GM23338 (cell line): ENCODE measurements around the gene GHR. TPM values are rescaled to one million over a fixed set of nuclear protein-coding genes. Genes with fewer than 3 reads are reported as not detected.

Experiments
- ATAC-seq: fragments of 200-7000 bp; cut with Tn5 transposase; 3 replicates; pipeline ENCODE4 v1.9.1; 2020
- DNase-seq: peaks from one replicate; pipeline ENCODE4 v3.0.0-alpha.2; 2015; ENCODE audit warnings: low spot score
- H2AFZ ChIP-seq: fragments of 200-600 bp; sonication (generic); 2 replicates; pipeline ENCODE4 v1.8.0; 2016; ENCODE audit warnings: antibody characterized with exemption, mild to moderate bottlenecking, moderate library complexity
- H3F3A ChIP-seq: fragments of 200-600 bp; sonication (generic); replicated peaks from 2 replicates; pipeline ENCODE4 v1.8.0; 2017; ENCODE audit warnings: antibody characterized with exemption, mixed run types, low read depth
- H3K27ac ChIP-seq: fragments of 200-600 bp; sonication (generic); 2 replicates; pipeline ENCODE4 v1.6.1; 2016; ENCODE audit warnings: low read depth
- H3K27me3 ChIP-seq: fragments of 200-600 bp; sonication (generic); 2 replicates; pipeline ENCODE4 v1.8.0; 2016; ENCODE audit warnings: mild to moderate bottlenecking, mixed run types, moderate library complexity; ENCODE audit not compliant: insufficient read depth
- H3K36me3 ChIP-seq: fragments of 200-600 bp; sonication (generic); 2 replicates; pipeline ENCODE4 v1.8.0; 2016; ENCODE audit warnings: mild to moderate bottlenecking; ENCODE audit not compliant: insufficient read depth
- H3K4me1 ChIP-seq: fragments of 200-600 bp; sonication (generic); 2 replicates; pipeline ENCODE4 v1.8.0; 2016; ENCODE audit warnings: mild to moderate bottlenecking, moderate library complexity; ENCODE audit not compliant: insufficient read depth
- H3K4me2 ChIP-seq: fragments of 200-600 bp; sonication (generic); 2 replicates; pipeline ENCODE4 v1.7.1; 2017; ENCODE audit warnings: mixed run types
- H3K4me3 ChIP-seq: fragments of 200-600 bp; sonication (generic); 2 replicates; pipeline ENCODE4 v1.6.1; 2016; ENCODE audit warnings: mixed run types
- H3K79me2 ChIP-seq: fragments of 200-600 bp; sonication (generic); replicated peaks from 2 replicates; pipeline ENCODE4 v1.8.0; 2017; ENCODE audit warnings: mild to moderate bottlenecking; ENCODE audit not compliant: insufficient read depth
- H3K9me2 ChIP-seq: fragments of 200-600 bp; sonication (generic); 2 replicates; pipeline ENCODE4 v1.8.0; 2017; ENCODE audit not compliant: insufficient read depth
- H4K20me1 ChIP-seq: fragments of 200-600 bp; sonication (generic); replicated peaks from 2 replicates; pipeline ENCODE4 v1.8.0; 2017; ENCODE audit warnings: mild to moderate bottlenecking; ENCODE audit not compliant: insufficient read depth
- H3K27ac Mint-ChIP-seq: 2 replicates; pipeline ENCODE4 v1.8.0; 2020; ENCODE audit warnings: inconsistent platforms, mild to moderate bottlenecking, moderate library complexity, mixed read lengths
- H3K27me3 Mint-ChIP-seq: 3 replicates; pipeline ENCODE4 v1.8.0; 2022; ENCODE audit warnings: low read depth, mild to moderate bottlenecking, moderate library complexity, mixed read lengths, inconsistent platforms; ENCODE audit not compliant: insufficient read depth, poor library complexity
- H3K36me3 Mint-ChIP-seq: 3 replicates; pipeline ENCODE4 v1.8.0; 2021; ENCODE audit warnings: low read depth, mild to moderate bottlenecking, inconsistent platforms, moderate library complexity, mixed read lengths
- H3K4me1 Mint-ChIP-seq: 3 replicates; pipeline ENCODE4 v1.8.0; 2020; ENCODE audit warnings: mild to moderate bottlenecking, inconsistent platforms, mixed read lengths
- H3K4me3 Mint-ChIP-seq: 3 replicates; pipeline ENCODE4 v1.8.0; 2021; ENCODE audit warnings: moderate library complexity, mild to moderate bottlenecking, inconsistent platforms, mixed read lengths
- H3K9me3 Mint-ChIP-seq: 3 replicates; pipeline ENCODE4 v1.8.0; 2020; ENCODE audit warnings: moderate library complexity, mild to moderate bottlenecking, inconsistent platforms, mixed read lengths
- CREB1 ChIP-seq: fragments of 250-450 bp; sonication (Bioruptor Pico); IDR thresholded peaks from 2 replicates; pipeline ENCODE4 v1.5.0; 2020; ENCODE audit warnings: low read depth, mild to moderate bottlenecking, moderate library complexity
- EZH2phosphoT487 ChIP-seq: fragments of 200-600 bp; sonication (generic); IDR thresholded peaks from one replicate; pipeline ENCODE4 v1.8.1; 2018; ENCODE audit warnings: antibody characterized with exemption; ENCODE audit not compliant: unreplicated experiment
- JUNB ChIP-seq: IDR thresholded peaks from one replicate; pipeline ENCODE4 v1.6.1; 2016; ENCODE audit warnings: antibody characterized with exemption; ENCODE audit not compliant: unreplicated experiment
- NANOG ChIP-seq: IDR thresholded peaks from 2 replicates; pipeline ENCODE4 v1.6.1; 2016; ENCODE audit warnings: antibody characterized with exemption, borderline replicate concordance
- POLR2AphosphoS5 ChIP-seq: IDR thresholded peaks from 2 replicates; pipeline ENCODE4 v1.6.1; 2016; ENCODE audit warnings: antibody characterized with exemption, low read depth
- ZNF114 ChIP-seq: fragments of 250-450 bp; sonication (Bioruptor Pico); IDR thresholded peaks from 2 replicates; pipeline ENCODE4 v1.5.0; 2020; ENCODE audit warnings: mild to moderate bottlenecking, moderate library complexity
- polyA plus RNA-seq: library from polyadenylated mRNA; unstranded; fragments of >200 nt; fragmentation: Nextera tagmentation; extraction: Ambion mirVana; gene quantifications from 2 replicates; pipeline ENCODE4 v1.2.1, GENCODE V29; 2016
- total RNA-seq: library from RNA; depleted of rRNA; stranded (reverse); fragments of >200 nt; shearing (Covaris generic); gene quantifications from 2 replicates; pipeline ENCODE4 v1.2.3, GENCODE V29; 2014
- TF ChIP-seq, protein P1 (sequence below), 2 experiments: fragments of 200-600 bp in 1 of 2; sonication (generic) in 1 of 2; conservative IDR thresholded peaks; 2 replicates each; pipeline versions ENCODE4 v1.5.1 to v1.6.1; 2016 to 2017; ENCODE audit warnings: antibody characterized with exemption in 2 of 2, low read depth in 2 of 2, mild to moderate bottlenecking in 2 of 2, moderate library complexity in 1 of 2
- TF ChIP-seq, protein P2 (sequence below): IDR thresholded peaks from one replicate; pipeline ENCODE4 v1.6.1; 2018; ENCODE audit warnings: antibody characterized with exemption; ENCODE audit not compliant: unreplicated experiment
- TF ChIP-seq, protein P3 (sequence below): fragments of 250-450 bp; sonication (Bioruptor Pico); IDR thresholded peaks from 2 replicates; pipeline ENCODE4 v1.5.0; 2020; ENCODE audit warnings: mild to moderate bottlenecking, moderate library complexity

The GHR gene
- total and polyA plus RNA-seq, 2 experiments from 2014 or later, result 0.21 to 1.9 TPM

- no peaks in the 10 kb centered on the region for H3K79me2 ChIP-seq
- ATAC-seq (no peak), DNase-seq (no peak)
- H3K4me1 ChIP-seq, result 0 out of 2 replicates have a peak, but pooled peaks cover 3% of the 10 kb centered on the region
- H3K36me3 Mint-ChIP-seq, result no peaks in the 10 kb centered on the region
- H3F3A ChIP-seq, result no peaks in the 10 kb centered on the region
- H2AFZ ChIP-seq, result no peak overlapping the region
- H4K20me1 ChIP-seq, result no peaks in the 10 kb centered on the region
- peaks cover 23% of the 10 kb centered on the region; the same call in 2 of the 3 replicates for H3K9me3 Mint-ChIP-seq
- H3K27me3 ChIP-seq, result no peaks in the 10 kb centered on the region
- H3K27ac Mint-ChIP-seq, result no peak overlapping the region
- H3K4me1 Mint-ChIP-seq, result peaks cover 15% of the 10 kb centered on the region
- no peak overlapping the region for H3K4me3 ChIP-seq
- H3K36me3 ChIP-seq, result no peaks in the 10 kb centered on the region
- no peak for TF ChIP-seq EZH2phosphoT487
- TF ChIP-seq, protein P1, sequence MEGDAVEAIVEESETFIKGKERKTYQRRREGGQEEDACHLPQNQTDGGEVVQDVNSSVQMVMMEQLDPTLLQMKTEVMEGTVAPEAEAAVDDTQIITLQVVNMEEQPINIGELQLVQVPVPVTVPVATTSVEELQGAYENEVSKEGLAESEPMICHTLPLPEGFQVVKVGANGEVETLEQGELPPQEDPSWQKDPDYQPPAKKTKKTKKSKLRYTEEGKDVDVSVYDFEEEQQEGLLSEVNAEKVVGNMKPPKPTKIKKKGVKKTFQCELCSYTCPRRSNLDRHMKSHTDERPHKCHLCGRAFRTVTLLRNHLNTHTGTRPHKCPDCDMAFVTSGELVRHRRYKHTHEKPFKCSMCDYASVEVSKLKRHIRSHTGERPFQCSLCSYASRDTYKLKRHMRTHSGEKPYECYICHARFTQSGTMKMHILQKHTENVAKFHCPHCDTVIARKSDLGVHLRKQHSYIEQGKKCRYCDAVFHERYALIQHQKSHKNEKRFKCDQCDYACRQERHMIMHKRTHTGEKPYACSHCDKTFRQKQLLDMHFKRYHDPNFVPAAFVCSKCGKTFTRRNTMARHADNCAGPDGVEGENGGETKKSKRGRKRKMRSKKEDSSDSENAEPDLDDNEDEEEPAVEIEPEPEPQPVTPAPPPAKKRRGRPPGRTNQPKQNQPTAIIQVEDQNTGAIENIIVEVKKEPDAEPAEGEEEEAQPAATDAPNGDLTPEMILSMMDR (conservative IDR thresholded peaks at IDR 0.05; ENCODE audit: low read depth in 2 of 2), result no peak
- TF ChIP-seq ZNF114, result no peak
- TF ChIP-seq, protein P2, sequence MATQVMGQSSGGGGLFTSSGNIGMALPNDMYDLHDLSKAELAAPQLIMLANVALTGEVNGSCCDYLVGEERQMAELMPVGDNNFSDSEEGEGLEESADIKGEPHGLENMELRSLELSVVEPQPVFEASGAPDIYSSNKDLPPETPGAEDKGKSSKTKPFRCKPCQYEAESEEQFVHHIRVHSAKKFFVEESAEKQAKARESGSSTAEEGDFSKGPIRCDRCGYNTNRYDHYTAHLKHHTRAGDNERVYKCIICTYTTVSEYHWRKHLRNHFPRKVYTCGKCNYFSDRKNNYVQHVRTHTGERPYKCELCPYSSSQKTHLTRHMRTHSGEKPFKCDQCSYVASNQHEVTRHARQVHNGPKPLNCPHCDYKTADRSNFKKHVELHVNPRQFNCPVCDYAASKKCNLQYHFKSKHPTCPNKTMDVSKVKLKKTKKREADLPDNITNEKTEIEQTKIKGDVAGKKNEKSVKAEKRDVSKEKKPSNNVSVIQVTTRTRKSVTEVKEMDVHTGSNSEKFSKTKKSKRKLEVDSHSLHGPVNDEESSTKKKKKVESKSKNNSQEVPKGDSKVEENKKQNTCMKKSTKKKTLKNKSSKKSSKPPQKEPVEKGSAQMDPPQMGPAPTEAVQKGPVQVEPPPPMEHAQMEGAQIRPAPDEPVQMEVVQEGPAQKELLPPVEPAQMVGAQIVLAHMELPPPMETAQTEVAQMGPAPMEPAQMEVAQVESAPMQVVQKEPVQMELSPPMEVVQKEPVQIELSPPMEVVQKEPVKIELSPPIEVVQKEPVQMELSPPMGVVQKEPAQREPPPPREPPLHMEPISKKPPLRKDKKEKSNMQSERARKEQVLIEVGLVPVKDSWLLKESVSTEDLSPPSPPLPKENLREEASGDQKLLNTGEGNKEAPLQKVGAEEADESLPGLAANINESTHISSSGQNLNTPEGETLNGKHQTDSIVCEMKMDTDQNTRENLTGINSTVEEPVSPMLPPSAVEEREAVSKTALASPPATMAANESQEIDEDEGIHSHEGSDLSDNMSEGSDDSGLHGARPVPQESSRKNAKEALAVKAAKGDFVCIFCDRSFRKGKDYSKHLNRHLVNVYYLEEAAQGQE, result no peak
- no peak for TF ChIP-seq POLR2AphosphoS5
- no peak for TF ChIP-seq JUNB
- no peak for TF ChIP-seq NANOG
- TF ChIP-seq, protein P3, sequence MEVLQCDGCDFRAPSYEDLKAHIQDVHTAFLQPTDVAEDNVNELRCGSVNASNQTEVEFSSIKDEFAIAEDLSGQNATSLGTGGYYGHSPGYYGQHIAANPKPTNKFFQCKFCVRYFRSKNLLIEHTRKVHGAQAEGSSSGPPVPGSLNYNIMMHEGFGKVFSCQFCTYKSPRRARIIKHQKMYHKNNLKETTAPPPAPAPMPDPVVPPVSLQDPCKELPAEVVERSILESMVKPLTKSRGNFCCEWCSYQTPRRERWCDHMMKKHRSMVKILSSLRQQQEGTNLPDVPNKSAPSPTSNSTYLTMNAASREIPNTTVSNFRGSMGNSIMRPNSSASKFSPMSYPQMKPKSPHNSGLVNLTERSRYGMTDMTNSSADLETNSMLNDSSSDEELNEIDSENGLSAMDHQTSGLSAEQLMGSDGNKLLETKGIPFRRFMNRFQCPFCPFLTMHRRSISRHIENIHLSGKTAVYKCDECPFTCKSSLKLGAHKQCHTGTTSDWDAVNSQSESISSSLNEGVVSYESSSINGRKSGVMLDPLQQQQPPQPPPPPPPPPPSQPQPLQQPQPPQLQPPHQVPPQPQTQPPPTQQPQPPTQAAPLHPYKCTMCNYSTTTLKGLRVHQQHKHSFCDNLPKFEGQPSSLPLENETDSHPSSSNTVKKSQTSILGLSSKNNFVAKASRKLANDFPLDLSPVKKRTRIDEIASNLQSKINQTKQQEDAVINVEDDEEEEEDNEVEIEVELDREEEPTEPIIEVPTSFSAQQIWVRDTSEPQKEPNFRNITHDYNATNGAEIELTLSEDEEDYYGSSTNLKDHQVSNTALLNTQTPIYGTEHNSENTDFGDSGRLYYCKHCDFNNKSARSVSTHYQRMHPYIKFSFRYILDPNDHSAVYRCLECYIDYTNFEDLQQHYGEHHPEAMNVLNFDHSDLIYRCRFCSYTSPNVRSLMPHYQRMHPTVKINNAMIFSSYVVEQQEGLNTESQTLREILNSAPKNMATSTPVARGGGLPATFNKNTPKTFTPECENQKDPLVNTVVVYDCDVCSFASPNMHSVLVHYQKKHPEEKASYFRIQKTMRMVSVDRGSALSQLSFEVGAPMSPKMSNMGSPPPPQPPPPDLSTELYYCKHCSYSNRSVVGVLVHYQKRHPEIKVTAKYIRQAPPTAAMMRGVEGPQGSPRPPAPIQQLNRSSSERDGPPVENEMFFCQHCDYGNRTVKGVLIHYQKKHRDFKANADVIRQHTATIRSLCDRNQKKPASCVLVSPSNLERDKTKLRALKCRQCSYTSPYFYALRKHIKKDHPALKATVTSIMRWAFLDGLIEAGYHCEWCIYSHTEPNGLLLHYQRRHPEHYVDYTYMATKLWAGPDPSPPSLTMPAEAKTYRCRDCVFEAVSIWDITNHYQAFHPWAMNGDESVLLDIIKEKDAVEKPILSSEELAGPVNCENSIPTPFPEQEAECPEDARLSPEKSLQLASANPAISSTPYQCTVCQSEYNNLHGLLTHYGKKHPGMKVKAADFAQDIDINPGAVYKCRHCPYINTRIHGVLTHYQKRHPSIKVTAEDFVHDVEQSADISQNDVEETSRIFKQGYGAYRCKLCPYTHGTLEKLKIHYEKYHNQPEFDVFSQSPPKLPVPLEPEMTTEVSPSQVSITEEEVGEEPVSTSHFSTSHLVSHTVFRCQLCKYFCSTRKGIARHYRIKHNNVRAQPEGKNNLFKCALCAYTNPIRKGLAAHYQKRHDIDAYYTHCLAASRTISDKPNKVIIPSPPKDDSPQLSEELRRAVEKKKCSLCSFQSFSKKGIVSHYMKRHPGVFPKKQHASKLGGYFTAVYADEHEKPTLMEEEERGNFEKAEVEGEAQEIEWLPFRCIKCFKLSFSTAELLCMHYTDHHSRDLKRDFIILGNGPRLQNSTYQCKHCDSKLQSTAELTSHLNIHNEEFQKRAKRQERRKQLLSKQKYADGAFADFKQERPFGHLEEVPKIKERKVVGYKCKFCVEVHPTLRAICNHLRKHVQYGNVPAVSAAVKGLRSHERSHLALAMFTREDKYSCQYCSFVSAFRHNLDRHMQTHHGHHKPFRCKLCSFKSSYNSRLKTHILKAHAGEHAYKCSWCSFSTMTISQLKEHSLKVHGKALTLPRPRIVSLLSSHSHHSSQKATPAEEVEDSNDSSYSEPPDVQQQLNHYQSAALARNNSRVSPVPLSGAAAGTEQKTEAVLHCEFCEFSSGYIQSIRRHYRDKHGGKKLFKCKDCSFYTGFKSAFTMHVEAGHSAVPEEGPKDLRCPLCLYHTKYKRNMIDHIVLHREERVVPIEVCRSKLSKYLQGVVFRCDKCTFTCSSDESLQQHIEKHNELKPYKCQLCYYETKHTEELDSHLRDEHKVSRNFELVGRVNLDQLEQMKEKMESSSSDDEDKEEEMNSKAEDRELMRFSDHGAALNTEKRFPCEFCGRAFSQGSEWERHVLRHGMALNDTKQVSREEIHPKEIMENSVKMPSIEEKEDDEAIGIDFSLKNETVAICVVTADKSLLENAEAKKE (CRISPR knock-in tag), result no peak
- no peak for TF ChIP-seq CREB1 (CRISPR knock-in tag)
- peaks cover 9% of the 10 kb centered on the region; the same call in 1 of the 2 replicates for H3K9me2 ChIP-seq
- no peak overlapping the region for H3K4me2 ChIP-seq
- H3K4me3 Mint-ChIP-seq, result no peak overlapping the region
- no peaks in the 10 kb centered on the region for H3K27me3 Mint-ChIP-seq
- no peak overlapping the region for H3K27ac ChIP-seq
These were observed 83.4 kb downstream of the GHR start for GRCh38 chr5:42506662-42507061.
